Bronchial epithelial cell (primary cell): Measurements from ENCODE around the gene ARAP2. TPM values are rescaled to one million over a fixed set of nuclear protein-coding genes. Genes with fewer than 3 reads are reported as not detected.

ENCODE experiments used
- DNase-seq: peaks from one replicate; pipeline ENCODE4 v3.0.0-alpha.2; 2010; ENCODE audit warnings: low read depth
- FAIRE-seq: peaks from 2 replicates; lab custom pipeline; 2011; peaks lifted over from hg19 to GRCh38; lab: Jason Lieb, UNC
- H3K27me3 ChIP-seq: 2 replicates; pipeline ENCODE4 v1.5.1; 2011; ENCODE audit warnings: low read length; ENCODE audit not compliant: control insufficient read depth, insufficient read depth
- H3K36me3 ChIP-seq: 2 replicates; pipeline ENCODE4 v1.5.1; 2011; ENCODE audit warnings: low read length; ENCODE audit not compliant: control insufficient read depth, insufficient read depth
- H3K4me3 ChIP-seq: 2 replicates; pipeline ENCODE4 v1.5.1; 2011; ENCODE audit warnings: mild to moderate bottlenecking, low read depth, low read length, control low read depth
- total RNA-seq: library from RNA; depleted of rRNA; stranded (reverse); fragments of >200 nt; gene quantifications from 2 replicates; pipeline ENCODE4 v1.2.1, GENCODE V29; 2014
- TF ChIP-seq, protein P1 (sequence below): IDR thresholded peaks from 2 replicates; pipeline ENCODE4 v1.5.1; 2011; ENCODE audit warnings: mild to moderate bottlenecking, moderate library complexity, low read length, control low read depth, inconsistent platforms; ENCODE audit not compliant: insufficient read depth, severe bottlenecking

Gene ARAP2
- total RNA-seq, 1 donor from 2014 or later: 46.3 TPM

DNA sequence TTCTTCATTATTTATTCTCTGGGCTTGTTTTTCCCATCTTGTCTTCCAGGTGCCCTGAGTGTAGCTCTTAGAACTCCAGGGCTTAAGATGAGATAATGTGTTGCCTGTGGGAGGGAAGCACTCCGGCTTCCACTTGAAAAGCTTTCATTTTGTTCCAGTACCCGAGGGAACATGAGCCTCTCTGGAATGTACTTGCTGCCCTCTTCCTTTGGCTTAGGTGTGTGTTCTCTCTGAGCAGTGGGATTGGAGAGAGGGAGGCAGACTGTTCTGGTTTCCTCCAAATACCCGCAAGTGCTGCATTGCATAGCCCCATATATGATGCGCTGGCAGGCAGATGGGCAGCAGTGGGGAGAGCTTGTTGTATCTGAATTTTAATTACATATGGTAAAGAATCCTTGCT, 36.2 kb upstream of the ARAP2 start:
- TF ChIP-seq, protein P1, sequence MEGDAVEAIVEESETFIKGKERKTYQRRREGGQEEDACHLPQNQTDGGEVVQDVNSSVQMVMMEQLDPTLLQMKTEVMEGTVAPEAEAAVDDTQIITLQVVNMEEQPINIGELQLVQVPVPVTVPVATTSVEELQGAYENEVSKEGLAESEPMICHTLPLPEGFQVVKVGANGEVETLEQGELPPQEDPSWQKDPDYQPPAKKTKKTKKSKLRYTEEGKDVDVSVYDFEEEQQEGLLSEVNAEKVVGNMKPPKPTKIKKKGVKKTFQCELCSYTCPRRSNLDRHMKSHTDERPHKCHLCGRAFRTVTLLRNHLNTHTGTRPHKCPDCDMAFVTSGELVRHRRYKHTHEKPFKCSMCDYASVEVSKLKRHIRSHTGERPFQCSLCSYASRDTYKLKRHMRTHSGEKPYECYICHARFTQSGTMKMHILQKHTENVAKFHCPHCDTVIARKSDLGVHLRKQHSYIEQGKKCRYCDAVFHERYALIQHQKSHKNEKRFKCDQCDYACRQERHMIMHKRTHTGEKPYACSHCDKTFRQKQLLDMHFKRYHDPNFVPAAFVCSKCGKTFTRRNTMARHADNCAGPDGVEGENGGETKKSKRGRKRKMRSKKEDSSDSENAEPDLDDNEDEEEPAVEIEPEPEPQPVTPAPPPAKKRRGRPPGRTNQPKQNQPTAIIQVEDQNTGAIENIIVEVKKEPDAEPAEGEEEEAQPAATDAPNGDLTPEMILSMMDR: no peak
- DNase-seq (peak; percentile 63), FAIRE-seq (peak; percentile 28)
- H3K27me3 ChIP-seq: no peaks in the 10 kb centered on the region
- H3K36me3 ChIP-seq: no peaks in the 10 kb centered on the region
- no peak overlapping the region for H3K4me3 ChIP-seq

DNA sequence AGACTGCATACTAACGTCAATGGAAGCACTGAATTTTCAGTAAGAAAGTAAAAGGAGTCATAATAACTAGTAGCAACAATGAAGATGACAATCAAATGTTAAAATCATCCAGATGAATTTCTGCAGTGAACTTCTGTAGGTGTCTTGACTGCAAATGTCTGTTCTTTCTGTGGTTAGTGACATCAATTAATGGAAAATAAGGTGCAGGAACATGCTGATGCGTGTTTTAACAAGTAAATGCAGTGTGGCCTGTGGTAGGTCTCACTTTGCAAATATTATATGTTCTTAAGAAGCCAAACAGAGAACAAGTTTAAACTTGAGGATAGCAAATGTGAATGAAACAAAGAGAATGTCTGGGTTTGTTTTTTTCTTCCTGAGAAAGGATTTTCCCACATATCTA, 34.5 kb upstream of the ARAP2 start:
- H3K36me3 ChIP-seq: no peaks in the 10 kb centered on the region
- DNase-seq (peak; percentile 100), FAIRE-seq (no peak)
- no peaks in the 10 kb centered on the region for H3K27me3 ChIP-seq
- TF ChIP-seq, protein P1: no peak
- H3K4me3 ChIP-seq: no peak overlapping the region

DNA sequence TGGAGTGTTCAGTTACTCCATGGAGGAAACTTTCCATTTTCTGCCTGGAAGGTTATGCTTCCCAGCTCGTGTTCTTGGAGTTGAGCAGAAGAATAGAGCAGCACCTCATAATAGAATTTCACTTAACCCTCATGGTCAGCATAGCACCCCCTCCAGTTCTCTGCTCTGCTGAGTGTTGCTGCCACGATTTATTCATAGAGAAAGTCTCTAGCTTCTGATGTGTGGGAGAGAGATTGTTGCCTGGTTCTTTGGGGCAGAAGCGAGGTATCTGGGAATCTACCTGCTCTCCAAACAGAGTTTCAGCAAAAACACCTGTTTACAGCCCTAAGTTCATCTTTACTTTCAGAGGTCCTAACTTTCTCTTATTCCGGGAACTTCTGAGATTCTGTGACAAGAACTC, 33.2 kb upstream of the ARAP2 start:
- DNase-seq: no peak
- FAIRE-seq: no peak
- no peak overlapping the region for H3K4me3 ChIP-seq
- H3K27me3 ChIP-seq: no peaks in the 10 kb centered on the region
- H3K36me3 ChIP-seq: no peaks in the 10 kb centered on the region
- TF ChIP-seq, protein P1: no peak

DNA sequence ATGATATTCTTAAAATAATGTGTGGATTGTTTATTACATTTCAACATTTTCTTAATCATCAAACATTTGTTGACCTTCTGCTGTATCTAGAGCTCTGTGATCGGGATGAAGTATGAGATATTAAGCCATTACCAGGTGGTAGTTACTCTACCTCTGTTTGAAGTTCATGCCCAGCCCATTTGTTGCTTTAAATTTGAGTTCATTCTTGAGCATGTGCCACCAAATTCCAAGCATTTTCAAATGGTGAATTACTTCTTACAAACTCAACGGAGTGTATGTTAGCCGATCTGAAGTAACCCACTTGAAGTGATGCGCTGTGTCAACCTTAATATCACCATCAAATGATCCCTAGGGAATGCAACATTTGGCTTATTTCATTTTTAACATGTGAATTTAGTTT, 29.8 kb upstream of the ARAP2 start:
- H3K27me3 ChIP-seq: no peaks in the 10 kb centered on the region
- no peak overlapping the region for H3K4me3 ChIP-seq
- DNase-seq: peak; percentile 62
- FAIRE-seq: no peak
- TF ChIP-seq, protein P1: no peak
- H3K36me3 ChIP-seq: no peaks in the 10 kb centered on the region

DNA sequence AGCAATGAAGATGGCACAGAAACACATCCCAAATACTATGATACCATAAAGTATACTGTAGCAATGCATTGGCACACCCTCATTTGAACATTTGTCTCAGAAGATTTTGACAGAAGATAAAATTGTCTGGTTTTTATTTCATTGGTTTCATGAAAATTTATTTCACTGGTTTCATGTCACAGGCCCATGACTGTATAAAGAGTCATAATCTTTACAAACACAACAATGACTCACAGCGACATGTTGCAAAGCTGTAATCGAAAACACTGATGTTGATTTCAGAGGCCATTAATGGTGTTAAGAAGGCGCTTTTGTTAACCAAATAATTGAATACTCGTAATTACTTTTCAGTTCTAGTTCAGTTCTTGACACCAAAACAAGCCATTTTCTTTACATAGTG, 29.0 kb upstream of the ARAP2 start:
- Histone ChIP-seq H3K4me3 (no peak overlapping the region), H3K36me3 (no peaks in the 10 kb centered on the region), H3K27me3 (no peaks in the 10 kb centered on the region)
- FAIRE-seq (no peak), DNase-seq (peak; percentile 91)
- TF ChIP-seq, protein P1: no peak

DNA sequence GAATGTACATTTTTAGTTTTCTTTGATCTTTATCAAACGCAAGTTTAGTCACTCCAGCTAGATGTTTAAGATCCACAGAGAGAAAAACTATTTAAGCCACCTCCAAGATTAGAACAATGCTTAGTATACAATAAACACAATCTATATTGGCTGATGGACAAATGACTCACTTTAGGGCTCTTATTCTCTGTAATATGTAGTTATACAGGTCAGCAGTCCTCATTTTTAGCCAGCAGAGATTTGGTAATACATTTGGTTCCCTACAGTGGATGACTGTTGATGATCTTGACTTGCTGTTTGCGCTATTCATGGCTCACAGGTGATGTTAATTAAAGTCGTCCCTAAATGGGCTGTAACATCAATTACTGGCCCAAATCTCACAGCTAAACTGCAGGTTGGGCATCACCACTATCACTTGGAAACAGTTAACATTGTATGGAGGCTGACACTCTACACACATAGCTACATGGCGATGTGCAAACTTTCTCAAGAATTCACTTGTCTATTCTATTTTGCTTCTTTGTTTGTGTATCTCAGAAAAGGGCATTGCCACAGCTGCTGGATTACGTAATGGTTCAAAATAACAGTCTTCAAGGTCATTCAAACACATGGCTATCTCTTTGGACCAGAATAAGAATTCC, 25.3 kb upstream of the ARAP2 start:
- no peaks in the 10 kb centered on the region for H3K27me3 ChIP-seq
- no peak overlapping the region for H3K4me3 ChIP-seq
- TF ChIP-seq, protein P1: no peak
- no peaks in the 10 kb centered on the region for H3K36me3 ChIP-seq
- DNase-seq (peak; percentile 37), FAIRE-seq (peak; percentile 68)
